ENCODE results near the gene SUMO3. TPM values are rescaled to one million over a fixed set of nuclear protein-coding genes. Genes with fewer than 3 reads are reported as not detected.

Gene SUMO3
- polyA plus RNA-seq, 1 of the 3 experiments (the other 2 are of a cell fraction) = 125 TPM

DNA sequence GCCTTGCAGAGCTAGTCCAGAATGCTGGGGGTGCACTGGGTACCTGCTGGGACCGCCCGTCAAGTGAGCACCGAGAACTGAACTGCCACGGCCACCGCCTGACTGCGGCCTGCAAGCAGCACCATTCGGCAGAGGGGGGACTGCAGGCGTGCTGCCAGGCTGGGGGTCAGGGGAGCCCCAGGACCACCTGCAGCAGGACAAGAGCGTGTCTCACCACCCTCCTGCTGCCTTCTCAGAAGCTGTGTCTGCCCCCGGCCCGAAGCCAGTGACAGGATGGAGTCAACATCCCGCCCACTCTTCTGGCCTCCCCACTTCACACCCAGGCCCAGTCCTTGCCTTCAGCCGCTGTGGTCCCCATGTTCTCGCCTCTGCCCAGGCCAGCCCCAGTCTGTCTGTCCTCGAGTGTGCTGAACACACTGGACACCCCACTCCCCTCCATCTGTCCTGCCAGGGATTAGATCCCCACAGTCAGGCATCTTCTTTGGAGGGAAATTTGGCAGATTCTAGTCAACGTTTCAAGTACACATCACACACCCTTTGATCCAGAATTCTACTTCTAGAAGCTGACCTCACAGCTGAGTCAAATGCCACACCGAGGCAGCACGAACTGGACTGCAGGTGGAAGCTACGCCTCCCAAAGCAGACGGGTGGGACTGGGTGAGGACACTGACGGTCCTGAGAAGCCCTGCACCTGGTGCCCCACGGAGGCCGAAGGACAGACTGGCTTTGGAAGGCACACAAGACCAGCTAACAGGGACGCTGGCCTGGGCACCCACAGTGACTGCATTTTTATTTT lies 29.6 kb upstream of the SUMO3 start:
- WGBS (ENCODE audit: low lambda C conversion rate) = 89% methylated on average over 12 of the region's 24 CpGs
- H3K4me1 ChIP-seq (ENCODE audit: control insufficient read depth in 1 of 2, insufficient read depth in 2 of 2, low read depth in 1 of 2, low read length in 1 of 2) = peaks cover 0 to 13% of the 10 kb centered on the region in 2 experiments; a peak in 1 of 4 replicates
- H4K20me1 ChIP-seq (ENCODE audit: insufficient read depth) = peaks cover 16% of the 10 kb centered on the region
- no peaks in the 10 kb centered on the region for H3K9me3 ChIP-seq
- H3K27ac ChIP-seq (ENCODE audit: low read depth in 2 of 2, low read length in 1 of 2) = no peak overlapping the region
- peaks cover 25 to 34% of the 10 kb centered on the region in 2 experiments for H3K36me3 ChIP-seq (replicated peaks in 1 of 2; ENCODE audit: control insufficient read depth in 1 of 2, insufficient read depth in 2 of 2, low read length in 1 of 2)
- TF ChIP-seq ELF1 (IDR thresholded peaks at IDR 0.05) (no peak), SIN3A (IDR thresholded peaks at IDR 0.05; ENCODE audit: borderline replicate concordance, low read depth, low read length) (no peak), GABPA (IDR thresholded peaks at IDR 0.05; ENCODE audit: low read depth) (no peak), NRF1 (IDR thresholded peaks at IDR 0.05; ENCODE audit: low read depth, low read length) (no peak), EZH2phosphoT487 (IDR thresholded peaks at IDR 0.05; ENCODE audit: borderline replicate concordance, low read depth) (no peak), MXI1 (IDR thresholded peaks at IDR 0.05; ENCODE audit: low read depth, low read length) (no peak), NFIC (IDR thresholded peaks at IDR 0.05; ENCODE audit: borderline replicate concordance) (no peak), RAD21 (IDR thresholded peaks at IDR 0.05; ENCODE audit: low read length) (no peak), RXRA (IDR thresholded peaks at IDR 0.05; ENCODE audit: borderline replicate concordance, low read depth) (no peak), EP300 (IDR thresholded peaks at IDR 0.05; ENCODE audit: borderline replicate concordance in 1 of 2, low read depth in 1 of 2, low read length in 1 of 2) (no peak), ZBTB33 (IDR thresholded peaks at IDR 0.05; ENCODE audit: borderline replicate concordance, low read depth) (no peak), SMC3 (IDR thresholded peaks at IDR 0.05; ENCODE audit: low read depth, low read length) (no peak)
- TF ChIP-seq, protein P1, sequence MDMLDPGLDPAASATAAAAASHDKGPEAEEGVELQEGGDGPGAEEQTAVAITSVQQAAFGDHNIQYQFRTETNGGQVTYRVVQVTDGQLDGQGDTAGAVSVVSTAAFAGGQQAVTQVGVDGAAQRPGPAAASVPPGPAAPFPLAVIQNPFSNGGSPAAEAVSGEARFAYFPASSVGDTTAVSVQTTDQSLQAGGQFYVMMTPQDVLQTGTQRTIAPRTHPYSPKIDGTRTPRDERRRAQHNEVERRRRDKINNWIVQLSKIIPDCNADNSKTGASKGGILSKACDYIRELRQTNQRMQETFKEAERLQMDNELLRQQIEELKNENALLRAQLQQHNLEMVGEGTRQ (IDR thresholded peaks at IDR 0.05; ENCODE audit: borderline replicate concordance, low read depth, low read length) = no peak
- TF ChIP-seq, protein P2, sequence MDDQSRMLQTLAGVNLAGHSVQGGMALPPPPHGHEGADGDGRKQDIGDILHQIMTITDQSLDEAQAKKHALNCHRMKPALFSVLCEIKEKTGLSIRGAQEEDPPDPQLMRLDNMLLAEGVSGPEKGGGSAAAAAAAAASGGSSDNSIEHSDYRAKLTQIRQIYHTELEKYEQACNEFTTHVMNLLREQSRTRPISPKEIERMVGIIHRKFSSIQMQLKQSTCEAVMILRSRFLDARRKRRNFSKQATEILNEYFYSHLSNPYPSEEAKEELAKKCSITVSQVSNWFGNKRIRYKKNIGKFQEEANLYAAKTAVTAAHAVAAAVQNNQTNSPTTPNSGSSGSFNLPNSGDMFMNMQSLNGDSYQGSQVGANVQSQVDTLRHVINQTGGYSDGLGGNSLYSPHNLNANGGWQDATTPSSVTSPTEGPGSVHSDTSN (IDR thresholded peaks at IDR 0.05) = no peak
- H2AFZ ChIP-seq (ENCODE audit: low read depth) = no peak overlapping the region
- ChIA-PET POLR2A (interaction anchor here (0.6 kb wide), 1 partner anchor 101 kb away, joined by 3 read pairs; no protein-coding TSS in a partner anchor), CTCF (interaction anchor here (0.5 to 0.6 kb wide), 2 partner anchors 26 to 338 kb away, joined by 3 read pairs; no protein-coding TSS in a partner anchor)
- H3K4me2 ChIP-seq = no peak overlapping the region
- no peaks in the 10 kb centered on the region for H3K9me2 ChIP-seq
- DNase-seq = no peak
- no peaks in the 10 kb centered on the region for H3F3A ChIP-seq (replicated peaks; ENCODE audit: insufficient read depth)
- H3K9ac ChIP-seq = no peak overlapping the region
- H3K4me3 ChIP-seq (ENCODE audit: low read depth in 2 of 2, low read length in 1 of 2) = no peak overlapping the region
- H3K79me2 ChIP-seq (ENCODE audit: insufficient read depth) = peaks cover 16% of the 10 kb centered on the region
- H3K27me3 ChIP-seq (ENCODE audit: insufficient read depth) = no peaks in the 10 kb centered on the region

Measured in SK-N-SH (cell line).